ENCODE results near the gene GPR31.

DNA sequence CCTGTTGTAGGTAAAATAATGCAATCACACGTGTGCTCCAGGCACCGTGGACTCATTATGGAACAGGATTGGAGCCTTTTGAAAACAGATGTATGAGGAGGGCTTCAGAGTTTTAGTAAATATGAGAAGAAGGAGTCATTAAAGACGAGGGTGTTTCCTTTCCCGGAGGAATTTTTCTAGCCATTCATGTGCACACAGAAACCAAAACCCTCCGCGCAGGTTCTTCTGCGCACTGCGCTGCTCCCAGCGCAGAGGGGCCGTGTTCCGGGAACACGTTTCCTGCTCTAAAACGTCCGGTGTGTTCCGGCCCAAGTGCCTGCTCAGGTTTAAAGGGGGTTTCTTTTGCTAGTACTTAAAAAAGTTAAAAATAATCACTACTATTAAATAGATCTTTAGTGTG, 11.6 kb downstream of the GPR31 start:
- TF ChIP-seq, protein P1, sequence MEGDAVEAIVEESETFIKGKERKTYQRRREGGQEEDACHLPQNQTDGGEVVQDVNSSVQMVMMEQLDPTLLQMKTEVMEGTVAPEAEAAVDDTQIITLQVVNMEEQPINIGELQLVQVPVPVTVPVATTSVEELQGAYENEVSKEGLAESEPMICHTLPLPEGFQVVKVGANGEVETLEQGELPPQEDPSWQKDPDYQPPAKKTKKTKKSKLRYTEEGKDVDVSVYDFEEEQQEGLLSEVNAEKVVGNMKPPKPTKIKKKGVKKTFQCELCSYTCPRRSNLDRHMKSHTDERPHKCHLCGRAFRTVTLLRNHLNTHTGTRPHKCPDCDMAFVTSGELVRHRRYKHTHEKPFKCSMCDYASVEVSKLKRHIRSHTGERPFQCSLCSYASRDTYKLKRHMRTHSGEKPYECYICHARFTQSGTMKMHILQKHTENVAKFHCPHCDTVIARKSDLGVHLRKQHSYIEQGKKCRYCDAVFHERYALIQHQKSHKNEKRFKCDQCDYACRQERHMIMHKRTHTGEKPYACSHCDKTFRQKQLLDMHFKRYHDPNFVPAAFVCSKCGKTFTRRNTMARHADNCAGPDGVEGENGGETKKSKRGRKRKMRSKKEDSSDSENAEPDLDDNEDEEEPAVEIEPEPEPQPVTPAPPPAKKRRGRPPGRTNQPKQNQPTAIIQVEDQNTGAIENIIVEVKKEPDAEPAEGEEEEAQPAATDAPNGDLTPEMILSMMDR (IDR thresholded peaks at IDR 0.05), result no peak
- TF ChIP-seq POLR2A (IDR thresholded peaks at IDR 0.05; ENCODE audit: low read depth) (no peak), POLR2AphosphoS5 (IDR thresholded peaks at IDR 0.05) (no peak)

All from esophagus muscularis mucosa (tissue), 3 donors.